ENCODE data around the gene ARAP1. TPM values are rescaled to one million over a fixed set of nuclear protein-coding genes. Genes with fewer than 3 reads are reported as not detected.

ARAP1 gene
- polyA plus RNA-seq, 3 donors = 66.4 to 71.6 (median 71.3) TPM

DNA sequence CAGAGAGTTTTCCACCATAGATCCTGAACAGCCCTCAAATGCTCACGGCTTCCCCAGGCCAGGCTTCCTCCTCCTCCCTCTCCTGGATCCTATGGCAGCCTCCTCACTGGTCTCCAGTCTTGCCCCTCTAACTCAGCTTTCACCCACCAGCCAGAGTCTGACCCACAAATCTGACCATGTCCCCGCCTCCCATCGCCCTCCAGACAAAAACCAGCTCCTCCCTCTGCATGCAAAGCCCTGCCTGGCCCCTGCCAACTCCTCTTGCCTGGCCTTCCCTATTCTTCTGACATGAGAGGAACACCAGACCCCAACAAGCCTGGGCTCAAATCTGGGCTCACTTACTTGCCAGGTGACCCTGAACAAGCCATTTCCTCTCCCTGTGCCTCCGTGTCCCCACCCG lies 45.6 kb downstream of the ARAP1 start:
- DNase-seq (ENCODE audit: low read depth in 3 of 3, low spot score in 2 of 3) = no peak

DNA sequence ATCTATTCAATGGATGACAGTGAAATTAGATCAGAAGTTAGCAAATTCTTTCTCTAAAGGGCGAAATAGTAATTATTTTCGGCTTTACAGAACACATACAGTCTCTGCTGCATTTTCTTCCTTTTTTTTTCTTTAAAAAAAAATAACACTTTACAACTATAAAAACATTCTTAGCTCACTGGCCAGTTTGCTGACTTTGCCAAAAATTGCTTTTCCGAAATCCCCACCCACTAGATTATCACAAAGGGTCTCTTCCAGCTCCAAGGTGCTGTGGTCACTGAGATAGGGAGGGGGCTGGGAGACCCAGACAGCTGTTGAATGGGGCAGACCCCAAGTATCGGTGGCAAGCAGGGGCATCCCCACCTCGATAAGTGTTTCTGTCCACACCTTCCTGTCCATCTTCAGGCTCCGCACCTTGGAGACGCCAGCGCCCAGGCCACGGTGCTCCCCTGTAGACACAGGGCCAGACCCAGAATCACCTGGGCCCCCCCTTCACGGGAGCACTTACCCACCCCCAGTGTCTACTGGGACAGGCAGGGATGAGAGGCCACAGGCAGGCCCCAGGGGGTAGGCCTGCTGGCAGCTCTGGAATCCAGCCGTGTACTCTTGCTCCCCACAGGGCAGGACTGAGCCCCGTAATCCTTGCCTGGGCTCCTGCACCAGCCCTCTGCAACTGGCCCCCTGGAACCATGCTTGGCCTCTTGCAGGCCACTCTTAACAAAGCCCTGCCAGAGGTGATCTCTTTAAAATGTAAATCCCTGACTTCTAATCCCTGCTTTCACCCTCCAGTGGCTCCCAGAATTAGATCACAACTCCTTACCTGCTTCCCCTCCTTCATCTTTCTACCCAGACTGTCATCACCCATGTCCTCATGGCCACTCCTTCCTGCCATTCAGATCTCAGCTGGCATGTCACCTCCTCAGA lies 46.5 kb downstream of the ARAP1 start:
- no peak for DNase-seq (ENCODE audit: low read depth in 3 of 3, low spot score in 2 of 3)

DNA sequence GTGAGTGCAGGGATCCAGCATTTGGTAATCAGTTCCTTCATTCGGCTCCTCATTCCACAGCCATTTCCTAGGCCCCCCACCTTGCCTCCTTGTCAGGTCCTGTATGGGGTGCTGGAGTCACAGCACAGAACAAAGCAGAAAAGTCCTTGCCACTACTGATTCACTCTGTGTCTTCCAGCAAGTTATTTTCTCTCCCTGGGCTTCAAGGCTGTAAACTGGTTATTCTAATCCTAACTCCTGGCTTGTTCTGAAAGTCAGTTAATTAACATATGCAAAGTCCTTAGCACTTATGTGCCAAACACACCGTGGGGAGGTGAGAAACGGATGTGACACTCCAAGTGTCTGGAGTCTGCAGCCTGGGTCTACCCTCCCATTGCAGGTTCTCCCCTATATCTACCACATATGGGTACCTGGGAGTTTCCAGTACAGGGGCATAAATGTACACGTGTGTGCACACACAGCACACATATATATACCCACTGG lies 47.4 kb downstream of the ARAP1 start:
- no peak for DNase-seq (ENCODE audit: low read depth in 3 of 3, low spot score in 2 of 3)

DNA sequence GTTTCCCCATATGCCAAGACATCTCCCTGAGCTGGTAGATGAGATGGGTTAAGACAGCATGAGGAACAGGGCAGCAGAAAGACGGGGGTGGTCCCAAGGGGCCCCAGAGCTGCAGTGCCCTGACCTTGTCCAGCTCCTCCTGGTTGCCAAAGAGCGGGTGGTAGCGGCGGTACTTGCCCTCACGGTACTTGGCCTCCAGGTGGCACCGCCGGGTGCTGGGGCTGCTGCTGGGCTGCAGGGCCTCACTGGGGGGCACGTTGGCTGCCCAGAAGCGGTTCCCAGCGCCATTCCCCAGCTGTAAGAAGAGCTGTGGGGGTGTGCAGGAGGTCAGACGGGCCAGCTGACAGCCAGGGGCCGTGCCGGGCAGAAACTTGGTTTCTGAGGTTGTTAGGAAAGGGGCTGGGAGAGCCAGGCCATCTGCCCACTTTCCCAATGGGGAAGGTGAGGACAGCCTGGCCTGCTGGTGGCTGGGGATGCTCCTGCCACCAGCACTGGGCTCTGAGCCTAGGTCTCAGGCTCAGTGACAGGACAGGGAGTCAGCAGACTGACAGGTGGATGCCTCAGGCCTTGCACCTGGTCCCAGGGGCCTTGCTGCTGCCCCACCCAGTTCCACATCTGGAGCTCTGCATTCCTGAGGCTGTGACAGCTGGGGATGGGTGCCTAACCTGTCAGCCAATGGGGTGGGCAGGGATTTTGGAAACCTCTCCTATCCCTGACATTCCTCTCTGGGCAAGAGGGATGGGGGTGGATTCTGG lies 48.0 kb downstream of the ARAP1 start:
- no peak for DNase-seq (ENCODE audit: low read depth in 3 of 3, low spot score in 2 of 3)

DNA sequence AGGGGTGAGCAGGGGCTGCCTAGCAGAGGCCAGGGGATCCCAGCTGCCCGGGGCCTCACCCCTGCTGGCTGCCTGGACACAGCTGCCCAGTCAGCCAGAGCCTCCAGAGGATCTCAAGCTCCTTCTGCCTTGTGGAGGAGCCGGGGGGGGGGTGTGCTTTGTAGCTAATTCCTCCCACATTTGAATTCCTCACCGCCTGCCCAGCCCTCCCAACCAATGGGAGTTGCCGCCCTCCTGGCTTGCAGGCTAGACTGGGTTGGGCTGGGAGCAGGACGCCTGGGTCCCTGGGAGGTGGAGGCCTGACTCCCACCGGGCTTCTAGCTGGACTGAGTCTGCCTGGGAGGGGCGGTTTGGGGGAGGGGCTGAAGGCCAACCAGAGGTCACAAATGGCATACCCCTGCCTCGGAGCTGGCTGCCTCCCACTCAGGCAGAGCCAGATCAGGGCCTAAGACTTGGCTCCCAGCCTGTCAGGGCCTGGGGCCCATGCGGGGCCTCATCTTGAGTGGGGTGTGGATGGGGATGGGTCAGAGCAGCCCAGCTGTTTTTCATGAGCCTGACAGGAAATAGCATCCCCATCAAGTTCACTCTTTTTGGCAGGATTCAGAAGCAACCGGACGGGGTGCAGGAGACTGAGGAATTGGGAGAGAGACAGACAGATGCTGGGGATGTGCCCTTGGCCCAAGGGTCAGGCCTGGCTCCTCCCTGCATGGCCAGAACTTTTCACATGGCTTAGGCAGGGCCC lies 48.8 kb downstream of the ARAP1 start:
- DNase-seq (ENCODE audit: low read depth in 3 of 3, low spot score in 2 of 3) = peak in 2 of 3 donors; percentile 49 to 76

DNA sequence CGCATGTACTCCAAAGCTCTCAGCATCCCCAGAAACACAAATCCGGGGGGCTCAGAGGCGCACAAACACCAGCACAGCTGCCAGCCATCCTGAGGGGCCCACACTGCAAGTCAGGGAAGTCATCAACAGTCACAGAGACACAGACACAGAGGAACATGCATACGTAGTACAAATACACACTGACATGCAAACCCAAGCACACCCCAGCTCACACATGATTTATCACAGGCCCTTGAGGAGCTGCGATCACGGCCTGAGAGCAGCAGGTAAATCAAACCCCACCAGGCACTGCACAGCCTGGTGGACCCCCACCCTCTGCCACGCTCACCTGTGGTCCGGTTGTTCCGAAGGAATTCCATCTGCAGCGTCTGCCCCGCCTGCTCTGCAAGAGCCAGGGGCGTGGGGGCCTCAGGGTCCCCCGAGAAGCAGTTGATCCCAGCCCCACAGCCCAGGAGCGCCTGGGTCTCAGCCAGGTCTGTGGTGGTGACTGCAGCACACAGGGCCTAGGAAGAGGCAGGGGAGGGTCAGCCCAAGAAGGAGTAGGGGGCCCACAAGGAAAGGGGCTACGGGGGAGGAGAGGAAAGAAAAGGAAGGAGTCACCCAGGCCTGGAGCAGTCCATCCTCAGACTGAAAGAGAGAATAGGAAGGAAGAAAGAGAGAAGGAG lies 49.5 kb downstream of the ARAP1 start:
- DNase-seq (ENCODE audit: low read depth in 3 of 3, low spot score in 2 of 3) = no peak

GRCh38 chr11:72702096-72702495 lies 50.1 kb downstream of the ARAP1 start:
- DNase-seq (ENCODE audit: low read depth in 3 of 3, low spot score in 2 of 3) = no peak

DNA sequence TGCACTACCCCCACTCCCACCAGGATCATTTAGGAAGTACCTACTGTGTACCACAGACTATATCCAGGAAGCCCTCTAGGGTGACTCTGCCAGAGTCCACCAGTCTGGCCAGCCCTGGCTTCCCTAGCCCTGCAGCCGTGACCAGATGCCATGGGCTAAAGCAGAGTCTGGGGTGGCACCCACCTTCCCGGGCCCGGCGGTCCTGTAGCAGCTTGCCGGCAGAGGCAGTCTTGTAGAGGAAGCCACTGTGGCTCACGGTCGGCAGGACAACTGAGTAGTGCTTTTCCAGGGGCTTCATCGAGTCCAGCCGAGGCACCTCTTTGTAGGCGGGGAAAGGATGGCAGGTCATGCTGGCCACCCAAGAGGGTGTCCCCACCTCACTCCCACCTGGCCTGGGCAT lies 50.7 kb downstream of the ARAP1 start:
- DNase-seq (ENCODE audit: low read depth in 3 of 3, low spot score in 2 of 3) = no peak

- DNase-seq (ENCODE audit: low read depth in 3 of 3, low spot score in 2 of 3) = no peak
Observed at GRCh38 chr11:72700146-72700545, 52.1 kb downstream of the ARAP1 start.

GRCh38 chr11:72697814-72698213 lies 54.4 kb downstream of the ARAP1 start:
- no peak for DNase-seq (ENCODE audit: low read depth in 3 of 3, low spot score in 2 of 3)

DNA sequence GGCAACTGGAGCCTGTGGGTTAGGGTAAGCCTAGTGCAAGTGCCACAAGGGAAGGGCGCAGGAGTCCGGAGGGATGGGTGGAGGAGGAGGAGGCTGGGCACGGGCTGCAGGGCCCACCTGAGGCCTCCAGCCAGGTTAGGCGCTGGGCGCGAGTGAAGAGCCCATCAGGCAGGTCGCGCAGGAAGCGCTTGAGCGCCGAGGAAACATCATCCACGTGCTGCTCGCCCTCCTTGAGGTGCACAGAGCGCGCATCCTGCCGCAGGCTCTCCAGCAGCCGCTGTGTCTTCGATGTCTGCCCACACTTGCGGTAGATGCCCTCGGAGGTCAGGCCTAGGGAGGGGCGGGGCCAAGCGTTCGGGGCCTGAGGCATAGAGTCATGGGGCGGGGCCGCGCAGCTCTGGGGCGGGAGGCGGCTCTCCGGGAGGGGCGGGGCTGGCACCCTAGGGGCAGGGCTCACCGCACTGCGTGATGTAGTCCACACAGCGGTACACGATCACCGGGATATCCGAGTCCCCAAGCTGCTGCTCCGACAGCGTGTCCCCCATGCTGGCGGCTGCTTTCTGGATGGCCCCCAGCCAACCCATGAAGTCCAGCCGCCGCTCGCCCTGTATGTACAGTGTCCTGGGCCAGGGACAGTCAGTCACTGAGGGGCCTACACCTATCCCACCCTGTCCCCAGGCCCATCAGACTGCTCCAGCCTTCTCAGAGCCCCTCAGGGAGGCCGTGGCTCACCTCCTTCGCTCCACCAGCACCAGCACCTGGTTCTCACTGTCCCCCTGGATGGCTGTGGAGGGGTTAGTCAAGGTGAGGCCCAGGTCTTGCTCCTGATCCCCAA lies 55.1 kb downstream of the ARAP1 start:
- DNase-seq (ENCODE audit: low read depth in 3 of 3, low spot score in 2 of 3) = no peak

GRCh38 chr11:72695354-72695753 lies 56.9 kb downstream of the ARAP1 start:
- no peak for DNase-seq (ENCODE audit: low read depth in 3 of 3, low spot score in 2 of 3)

GRCh38 chr11:72693271-72693968 lies 58.8 kb downstream of the ARAP1 start:
- DNase-seq (ENCODE audit: low read depth in 3 of 3, low spot score in 2 of 3) = no peak

DNA sequence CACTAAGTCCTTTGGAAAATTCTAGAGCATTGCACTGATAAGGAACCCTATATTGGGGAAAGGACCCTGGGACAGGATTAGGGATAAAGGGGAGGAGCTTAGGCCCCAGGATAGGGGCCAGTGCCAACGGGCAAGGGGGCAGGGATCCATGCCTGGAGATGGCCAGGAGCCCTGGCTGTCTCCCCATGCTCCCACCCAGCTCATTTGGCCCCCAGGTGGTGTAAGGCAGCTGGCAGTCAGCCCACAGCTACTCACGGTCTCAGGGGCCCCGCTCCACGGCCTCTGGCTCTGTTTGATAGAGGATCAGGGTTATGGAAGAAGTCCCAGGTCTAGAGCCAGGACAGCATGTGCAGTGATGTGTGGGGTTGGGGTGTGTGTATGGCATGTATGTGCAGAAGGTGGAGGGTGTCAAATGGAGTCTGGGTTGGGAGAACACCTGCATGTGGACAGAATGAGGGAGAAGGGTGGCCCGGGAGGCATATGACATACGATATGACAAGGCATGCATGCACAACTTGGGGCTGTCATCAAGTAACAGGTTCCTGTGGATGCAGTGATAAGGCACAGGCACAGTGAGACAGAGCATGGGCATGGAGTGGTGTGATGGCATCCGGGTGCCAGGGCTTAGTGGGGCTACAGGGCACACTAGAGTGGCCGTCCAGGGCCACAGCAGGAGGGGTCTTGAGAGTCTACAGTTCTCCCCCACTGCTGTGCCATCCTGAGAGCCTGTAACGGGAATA lies 59.5 kb downstream of the ARAP1 start:
- DNase-seq (ENCODE audit: low read depth in 3 of 3, low spot score in 2 of 3) = no peak

- no peak for DNase-seq (ENCODE audit: low read depth in 3 of 3, low spot score in 2 of 3)
Observed at GRCh38 chr11:72690166-72690565, 62.0 kb downstream of the ARAP1 start.

DNA sequence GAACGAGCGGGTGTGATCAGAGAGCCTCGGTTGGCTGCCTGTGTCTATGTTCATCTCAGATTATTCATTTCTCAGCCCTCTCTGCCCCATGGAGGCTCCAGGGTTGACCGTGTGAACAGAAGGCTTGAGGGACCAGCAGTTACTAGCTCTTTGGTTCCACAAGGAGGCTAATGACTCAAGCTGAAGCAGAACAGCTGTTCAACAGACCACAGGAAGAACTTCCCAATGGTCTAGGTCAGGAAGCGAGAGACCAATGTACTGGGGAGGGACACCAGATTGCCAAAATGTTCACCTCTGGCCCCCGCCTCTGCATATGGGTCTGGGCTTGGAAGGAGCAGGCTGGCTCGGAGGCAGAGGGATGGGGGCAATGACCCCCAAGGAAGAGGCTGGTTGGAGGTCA lies 63.3 kb downstream of the ARAP1 start:
- DNase-seq (ENCODE audit: low read depth in 3 of 3, low spot score in 2 of 3) = no peak

DNA sequence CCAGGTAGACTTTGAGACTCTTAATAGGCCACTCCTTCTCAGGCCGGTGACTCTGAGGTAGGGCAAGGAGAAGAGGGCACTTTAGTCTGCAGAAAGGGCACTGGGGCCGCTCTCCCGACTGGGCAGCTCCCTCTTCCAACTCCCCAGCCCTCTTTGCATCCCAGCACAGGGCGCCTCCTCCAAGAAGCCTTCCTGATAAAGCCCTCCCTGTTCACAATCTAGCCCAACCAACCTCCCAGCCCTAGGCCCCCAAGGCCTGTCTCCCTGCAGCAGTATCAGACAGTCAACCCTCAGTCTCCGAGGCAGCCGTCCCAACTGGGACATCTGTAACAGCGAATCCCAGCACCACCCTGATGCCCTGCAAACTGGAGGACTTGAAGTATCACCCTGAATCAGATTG lies 63.7 kb downstream of the ARAP1 start:
- DNase-seq (ENCODE audit: low read depth in 3 of 3, low spot score in 2 of 3) = no peak

GRCh38 chr11:72687326-72687725 lies 64.9 kb downstream of the ARAP1 start:
- DNase-seq (ENCODE audit: low read depth in 3 of 3, low spot score in 2 of 3) = no peak
